ENCODE results near the gene C10orf62.

The C10orf62 gene

GRCh38 chr10:97589479-97589878, at the start of gene C10orf62:
TSS of gene C10orf62 (plus strand) at chr10:97589721. CDS start at chr10:97589898, 177 bp downstream.
- TF ChIP-seq CTCF (conservative IDR thresholded peaks at IDR 0.05; ENCODE audit: low read length): no peak
- DNase-seq (ENCODE audit: low read depth): no peak
- H3K4me3 ChIP-seq (ENCODE audit: low read length): no peak within 1 kb of the TSS

GRCh38 chr10:97540669-97541500, 48.6 kb upstream of the C10orf62 start:
- DNase-seq (ENCODE audit: low read depth): no peak
- no peak overlapping the region for H3K4me3 ChIP-seq (ENCODE audit: low read length)
- 0 out of 2 replicates have a peak, but pooled peaks have one; percentile 2 for TF ChIP-seq CTCF (conservative IDR thresholded peaks at IDR 0.05; ENCODE audit: low read length)

GRCh38 chr10:97542169-97543024, 47.1 kb upstream of the C10orf62 start:
- peak; percentile 87 for DNase-seq (ENCODE audit: low read depth)
- TF ChIP-seq CTCF (conservative IDR thresholded peaks at IDR 0.05; ENCODE audit: low read length): no peak
- peak overlapping the region; percentile 26; the same call in 1 of the 2 replicates for H3K4me3 ChIP-seq (ENCODE audit: low read length)

GRCh38 chr10:97543025-97543546, 46.4 kb upstream of the C10orf62 start:
- no peak for TF ChIP-seq CTCF (conservative IDR thresholded peaks at IDR 0.05; ENCODE audit: low read length)
- peak; percentile 99 for DNase-seq (ENCODE audit: low read depth)
- H3K4me3 ChIP-seq (ENCODE audit: low read length): no peak overlapping the region

- TF ChIP-seq CTCF (conservative IDR thresholded peaks at IDR 0.05; ENCODE audit: low read length): no peak
- no peak overlapping the region for H3K4me3 ChIP-seq (ENCODE audit: low read length)
- no peak for DNase-seq (ENCODE audit: low read depth)
These were observed 42.9 kb upstream of the C10orf62 start for GRCh38 chr10:97546456-97547270.

GRCh38 chr10:97547271-97547600, 42.3 kb upstream of the C10orf62 start:
- no peak for TF ChIP-seq CTCF (conservative IDR thresholded peaks at IDR 0.05; ENCODE audit: low read length)
- DNase-seq (ENCODE audit: low read depth): no peak
- no peak overlapping the region for H3K4me3 ChIP-seq (ENCODE audit: low read length)

Measured in AG10803 (cell line).